ENCODE results near the gene H2AZ1.

H2AZ1 gene

GRCh38 chr4:99943904-99944437 lies 6.1 kb downstream of the H2AZ1 start:
- no peaks in the 10 kb centered on the region for H3K36me3 ChIP-seq (ENCODE audit: control insufficient read depth, insufficient read depth, low read length)
- H3K4me3 ChIP-seq (replicated peaks; ENCODE audit: low read depth, low read length), result no peak overlapping the region
- DNase-seq (ENCODE audit: extremely low read depth, insufficient read length), result peak; percentile 28
- no peak for TF ChIP-seq CTCF (IDR thresholded peaks at IDR 0.05; ENCODE audit: insufficient read depth, low read length, poor library complexity, severe bottlenecking)
- H3K27me3 ChIP-seq (replicated peaks; ENCODE audit: control insufficient read depth, insufficient read depth, low read length), result no peaks in the 10 kb centered on the region

- TF ChIP-seq CTCF (IDR thresholded peaks at IDR 0.05; ENCODE audit: insufficient read depth, low read length, poor library complexity, severe bottlenecking), result no peak
- H3K36me3 ChIP-seq (ENCODE audit: control insufficient read depth, insufficient read depth, low read length), result no peaks in the 10 kb centered on the region
- H3K27me3 ChIP-seq (replicated peaks; ENCODE audit: control insufficient read depth, insufficient read depth, low read length), result no peaks in the 10 kb centered on the region
- no peak for DNase-seq (ENCODE audit: extremely low read depth, insufficient read length)
- H3K4me3 ChIP-seq (replicated peaks; ENCODE audit: low read depth, low read length), result no peak overlapping the region
These were observed 11.8 kb downstream of the H2AZ1 start for GRCh38 chr4:99938243-99938753.

- no peaks in the 10 kb centered on the region for H3K27me3 ChIP-seq (replicated peaks; ENCODE audit: control insufficient read depth, insufficient read depth, low read length)
- H3K4me3 ChIP-seq (replicated peaks; ENCODE audit: low read depth, low read length), result no peak overlapping the region
- no peak for DNase-seq (ENCODE audit: extremely low read depth, insufficient read length)
- no peak for TF ChIP-seq CTCF (IDR thresholded peaks at IDR 0.05; ENCODE audit: insufficient read depth, low read length, poor library complexity, severe bottlenecking)
- no peaks in the 10 kb centered on the region for H3K36me3 ChIP-seq (ENCODE audit: control insufficient read depth, insufficient read depth, low read length)
These were observed 15.2 kb downstream of the H2AZ1 start for GRCh38 chr4:99934891-99935290.

GRCh38 chr4:99927566-99927965 lies 22.5 kb downstream of the H2AZ1 start:
- no peak for TF ChIP-seq CTCF (IDR thresholded peaks at IDR 0.05; ENCODE audit: insufficient read depth, low read length, poor library complexity, severe bottlenecking)
- no peak for DNase-seq (ENCODE audit: extremely low read depth, insufficient read length)
- Histone ChIP-seq H3K4me3 (replicated peaks; ENCODE audit: low read depth, low read length) (no peak overlapping the region), H3K27me3 (replicated peaks; ENCODE audit: control insufficient read depth, insufficient read depth, low read length) (no peaks in the 10 kb centered on the region), H3K36me3 (ENCODE audit: control insufficient read depth, insufficient read depth, low read length) (peaks cover 3% of the 10 kb centered on the region)

GRCh38 chr4:99921174-99921573 lies 28.9 kb downstream of the H2AZ1 start:
- Histone ChIP-seq H3K36me3 (ENCODE audit: control insufficient read depth, insufficient read depth, low read length) (peaks cover 13% of the 10 kb centered on the region), H3K4me3 (replicated peaks; ENCODE audit: low read depth, low read length) (no peak overlapping the region), H3K27me3 (replicated peaks; ENCODE audit: control insufficient read depth, insufficient read depth, low read length) (no peaks in the 10 kb centered on the region)
- no peak for TF ChIP-seq CTCF (IDR thresholded peaks at IDR 0.05; ENCODE audit: insufficient read depth, low read length, poor library complexity, severe bottlenecking)
- no peak for DNase-seq (ENCODE audit: extremely low read depth, insufficient read length)

GRCh38 chr4:99918656-99919055 lies 31.4 kb downstream of the H2AZ1 start:
- DNase-seq (ENCODE audit: extremely low read depth, insufficient read length), result no peak
- Histone ChIP-seq H3K36me3 (ENCODE audit: control insufficient read depth, insufficient read depth, low read length) (peaks cover 12% of the 10 kb centered on the region), H3K4me3 (replicated peaks; ENCODE audit: low read depth, low read length) (no peak overlapping the region), H3K27me3 (replicated peaks; ENCODE audit: control insufficient read depth, insufficient read depth, low read length) (no peaks in the 10 kb centered on the region)
- TF ChIP-seq CTCF (IDR thresholded peaks at IDR 0.05; ENCODE audit: insufficient read depth, low read length, poor library complexity, severe bottlenecking), result no peak
